AML-193 (cell line): Measurements from ENCODE around the gene EPHA6.
A peak's percentile ranks its signal among the peaks of the same experiment; 100 is the strongest.

ENCODE experiments used
- DNase-seq, 2 experiments: peaks; one replicate each; lab custom pipeline; 2025; lab: John Stamatoyannopoulos, UW

The EPHA6 gene

DNA sequence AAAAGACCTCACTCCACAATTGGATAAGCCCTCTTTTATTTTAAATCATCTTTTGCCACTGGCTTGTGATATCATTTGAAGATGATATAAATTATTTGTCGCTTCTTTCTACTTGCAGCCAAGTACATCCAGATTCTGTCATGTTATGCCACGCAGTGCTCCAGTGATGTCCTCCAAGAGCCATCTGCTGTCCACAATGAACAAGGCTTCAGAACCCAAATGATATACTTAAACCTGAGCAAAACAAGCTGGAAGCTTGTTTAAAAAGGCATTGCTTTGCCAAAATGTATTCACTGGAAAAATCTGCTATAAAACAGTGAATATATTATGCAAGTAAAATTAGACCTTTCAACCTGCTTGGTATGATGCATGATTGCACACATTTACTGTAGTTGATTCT, 891.4 kb downstream of the EPHA6 start:
- DNase-seq = no peak

DNA sequence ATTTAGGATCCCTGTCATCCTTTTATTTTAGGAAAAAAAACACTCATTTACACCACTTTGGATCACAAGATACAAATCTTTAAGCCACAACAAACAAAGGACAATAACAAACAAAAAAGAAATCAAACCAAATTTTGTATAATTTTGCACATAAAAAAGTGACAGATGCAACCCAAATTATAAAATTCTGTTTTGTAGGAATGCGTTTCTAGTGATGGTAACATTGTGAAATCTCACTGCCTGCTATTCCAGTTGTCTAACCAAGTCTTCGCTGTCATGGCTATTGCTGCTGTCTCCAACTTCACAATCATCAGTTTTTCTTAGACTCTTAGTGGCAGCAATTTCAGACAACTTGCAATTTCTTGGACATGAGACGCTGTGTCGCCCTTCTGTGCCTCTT, 891.8 kb downstream of the EPHA6 start:
- no peak for DNase-seq

DNA sequence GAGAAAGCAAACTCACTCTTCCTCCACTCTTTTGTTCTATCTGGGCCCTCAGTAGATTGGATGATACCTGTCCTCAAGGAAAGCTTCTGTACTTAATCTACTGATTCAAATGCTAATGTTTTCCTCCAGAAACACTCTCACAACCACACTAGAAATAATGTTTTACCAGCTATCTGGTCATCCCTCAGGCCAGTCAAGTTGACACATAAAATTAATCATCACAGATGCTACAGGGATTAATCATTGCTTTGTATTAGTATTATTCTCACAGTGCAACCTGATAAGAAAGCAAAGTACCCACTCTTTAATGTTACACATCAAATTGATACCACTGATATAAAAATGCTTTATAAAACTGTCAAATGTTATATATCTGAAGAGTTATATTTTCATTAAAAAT, 897.3 kb downstream of the EPHA6 start:
- no peak for DNase-seq

DNA sequence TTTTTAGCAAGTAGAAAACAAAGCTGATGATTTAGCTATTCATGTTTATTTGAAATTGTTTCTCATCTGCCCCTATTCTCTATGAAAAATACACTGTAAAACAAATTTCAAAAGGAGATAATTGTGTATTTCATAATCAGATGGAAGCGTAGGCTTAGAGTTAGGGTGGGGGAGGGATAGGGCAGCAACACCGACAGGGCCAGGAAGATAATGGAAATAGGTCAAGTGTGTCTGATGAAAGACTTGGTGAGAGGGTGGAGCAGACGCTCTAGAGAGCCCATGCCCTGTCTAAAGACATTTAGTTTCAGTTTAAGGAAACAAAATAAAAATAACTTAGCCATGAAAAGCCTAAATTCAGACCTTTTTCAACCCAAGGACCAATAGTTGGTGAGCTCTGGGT, 898.5 kb downstream of the EPHA6 start:
- no peak for DNase-seq

DNA sequence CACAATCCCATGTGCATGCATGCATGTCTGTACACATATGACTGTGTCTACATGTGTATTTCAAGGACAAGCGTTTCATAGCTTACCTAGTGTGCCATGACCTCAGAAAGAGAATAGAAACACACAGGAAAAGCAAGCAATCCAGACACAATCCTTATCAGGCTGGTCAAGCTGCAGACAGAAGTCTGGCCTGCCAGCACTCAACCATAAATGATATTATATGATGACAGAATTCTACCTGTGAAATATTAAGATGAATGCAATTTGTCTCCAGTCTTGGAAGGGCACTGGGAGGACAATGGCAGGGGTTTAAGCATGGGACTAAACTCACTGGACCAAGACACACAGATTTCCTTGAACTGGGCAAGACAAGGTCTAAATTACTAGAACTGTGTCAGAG, 899.2 kb downstream of the EPHA6 start:
- no peak for DNase-seq

DNA sequence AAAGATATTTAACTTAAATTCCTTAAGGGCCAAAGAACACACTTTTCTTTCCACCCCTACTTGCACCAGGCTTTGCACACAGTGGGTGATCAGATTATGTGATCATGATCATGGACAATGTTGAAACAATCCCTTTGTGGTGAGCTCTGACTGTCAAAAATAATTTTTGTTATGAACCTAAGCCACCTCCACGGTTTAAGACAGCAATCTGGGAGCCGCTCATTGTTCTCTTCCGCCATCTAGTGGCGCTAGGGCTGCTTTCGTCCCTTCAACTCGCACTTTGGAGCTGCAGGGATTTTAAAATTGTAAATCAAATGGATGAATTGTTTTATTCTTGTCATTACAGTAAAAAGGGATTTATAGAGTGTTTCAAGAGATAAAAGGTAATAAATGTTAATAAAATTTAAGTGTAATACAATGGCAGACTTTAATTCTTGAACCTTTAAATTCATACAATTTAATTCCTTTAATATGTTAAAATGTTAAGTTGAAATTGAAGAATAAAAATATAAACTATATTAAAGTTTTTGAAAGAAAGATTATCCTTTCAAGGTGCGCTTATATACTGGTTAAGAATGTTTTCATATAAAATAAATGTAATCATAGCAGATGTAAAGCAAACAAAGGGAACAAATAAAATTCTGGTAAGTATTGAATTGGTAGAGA, 904.9 kb downstream of the EPHA6 start:
- DNase-seq = peak; percentile 58 to 68

DNA sequence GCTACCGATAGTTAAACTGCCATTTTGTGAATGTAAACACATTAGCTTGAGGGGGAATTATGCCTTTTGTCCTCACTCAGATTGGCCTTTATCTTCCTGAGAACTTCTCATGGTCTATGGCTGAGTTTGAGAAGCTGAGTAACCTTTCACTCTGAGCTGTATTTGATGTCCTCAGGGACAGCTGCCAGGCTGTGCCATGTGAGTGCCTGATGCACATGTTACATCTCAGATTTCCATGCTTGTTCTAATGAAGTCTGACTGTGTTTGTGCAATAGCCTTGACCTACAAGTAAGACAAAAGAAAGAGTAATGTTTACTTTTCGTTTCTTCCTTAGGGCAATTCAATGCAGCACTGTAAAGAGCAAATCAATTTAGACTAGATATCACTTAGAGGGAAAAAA, 906.0 kb downstream of the EPHA6 start:
- no peak for DNase-seq

DNA sequence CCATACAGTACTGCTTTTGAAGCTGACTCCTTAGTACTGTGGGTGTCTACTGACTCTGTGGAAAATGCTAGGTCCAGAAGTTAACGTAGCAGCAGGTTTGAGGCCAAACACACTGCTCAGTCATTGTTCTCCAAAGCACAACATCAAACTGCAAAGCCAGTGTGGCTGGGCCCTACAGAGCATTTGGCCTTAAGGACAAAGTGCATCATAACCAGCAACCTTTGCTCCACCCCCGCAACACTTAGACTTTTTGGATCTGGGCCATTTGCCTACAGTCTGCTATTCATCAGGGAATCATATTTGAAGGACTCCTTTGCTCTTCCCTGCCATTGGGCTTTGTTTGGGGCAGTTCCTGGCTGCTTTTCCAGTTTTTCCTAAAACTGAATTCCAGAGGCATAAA, 907.1 kb downstream of the EPHA6 start:
- no peak for DNase-seq

DNA sequence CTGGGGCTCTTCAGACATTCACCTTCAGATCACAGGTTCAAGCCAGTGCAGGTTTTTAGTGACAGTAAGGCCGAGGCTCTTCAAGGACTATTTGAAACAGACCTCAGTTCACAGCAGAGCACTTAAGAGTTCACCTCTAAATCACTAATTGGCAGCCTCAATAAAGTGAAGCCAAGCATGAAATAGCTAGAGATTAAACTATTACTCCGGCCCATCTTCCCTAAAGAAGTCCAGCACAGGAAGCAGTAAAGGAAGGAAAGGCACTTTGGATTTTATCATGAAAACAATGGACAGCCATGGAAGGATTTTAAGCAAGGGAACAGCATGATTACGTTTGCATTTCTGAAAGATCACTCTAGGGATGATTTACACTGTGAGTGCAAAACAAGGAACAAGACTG, 922.5 kb downstream of the EPHA6 start:
- DNase-seq = no peak

DNA sequence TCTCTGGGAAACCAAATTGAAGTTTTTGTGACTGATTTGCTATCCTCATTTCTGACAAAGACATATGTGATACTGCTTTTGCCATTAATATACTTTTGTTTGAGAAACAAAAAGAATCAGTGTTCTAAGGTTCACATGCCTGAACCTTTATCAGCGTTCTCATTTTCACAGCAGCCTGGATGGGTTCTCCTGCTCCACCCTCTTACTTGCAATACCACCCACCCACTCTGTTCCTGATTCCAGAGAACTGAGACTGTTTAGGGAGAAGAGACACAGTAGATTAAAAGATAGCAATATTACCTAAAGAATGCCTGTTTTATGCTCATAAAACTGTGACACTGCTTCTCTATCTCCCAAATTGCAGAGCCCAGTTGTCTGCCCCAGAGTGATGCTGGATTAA, 924.4 kb downstream of the EPHA6 start:
- DNase-seq = no peak

DNA sequence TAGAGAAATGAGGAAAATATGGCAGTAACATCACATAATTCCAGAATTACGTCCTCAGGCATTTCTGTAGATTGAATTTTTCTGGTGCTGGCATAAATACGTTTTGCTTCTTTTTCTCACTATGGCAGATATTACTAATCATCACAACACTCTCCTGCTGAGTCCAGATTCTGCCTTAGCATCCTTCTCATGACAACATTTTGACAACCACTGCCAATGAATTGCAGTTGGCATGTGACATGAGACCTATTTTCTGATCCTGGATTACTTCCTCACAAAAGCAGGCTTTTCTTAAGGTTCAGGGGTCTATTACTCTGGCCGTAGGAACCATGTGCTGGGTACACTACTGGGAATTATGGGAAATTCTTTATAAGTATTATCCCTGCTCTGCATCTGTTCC, 927.6 kb downstream of the EPHA6 start:
- no peak for DNase-seq

DNA sequence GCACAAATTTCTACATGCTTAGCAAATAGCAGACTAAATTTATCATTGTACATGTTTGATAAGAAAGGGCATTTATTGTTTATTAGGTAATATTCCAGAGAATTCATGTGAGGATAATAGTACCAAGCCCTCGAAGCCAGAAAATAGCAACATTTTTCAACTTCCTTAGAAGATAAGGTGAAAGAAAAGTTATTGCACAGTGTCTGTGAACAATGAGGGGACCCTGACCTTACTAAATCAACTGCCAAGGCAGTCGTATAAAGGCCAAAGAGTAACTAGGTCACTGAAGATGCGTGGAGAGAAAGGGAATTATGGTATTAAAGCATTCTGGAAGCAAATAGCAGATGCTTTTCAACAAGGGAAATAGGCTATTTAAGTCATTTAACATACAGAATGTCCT, 929.9 kb downstream of the EPHA6 start:
- DNase-seq = no peak

DNA sequence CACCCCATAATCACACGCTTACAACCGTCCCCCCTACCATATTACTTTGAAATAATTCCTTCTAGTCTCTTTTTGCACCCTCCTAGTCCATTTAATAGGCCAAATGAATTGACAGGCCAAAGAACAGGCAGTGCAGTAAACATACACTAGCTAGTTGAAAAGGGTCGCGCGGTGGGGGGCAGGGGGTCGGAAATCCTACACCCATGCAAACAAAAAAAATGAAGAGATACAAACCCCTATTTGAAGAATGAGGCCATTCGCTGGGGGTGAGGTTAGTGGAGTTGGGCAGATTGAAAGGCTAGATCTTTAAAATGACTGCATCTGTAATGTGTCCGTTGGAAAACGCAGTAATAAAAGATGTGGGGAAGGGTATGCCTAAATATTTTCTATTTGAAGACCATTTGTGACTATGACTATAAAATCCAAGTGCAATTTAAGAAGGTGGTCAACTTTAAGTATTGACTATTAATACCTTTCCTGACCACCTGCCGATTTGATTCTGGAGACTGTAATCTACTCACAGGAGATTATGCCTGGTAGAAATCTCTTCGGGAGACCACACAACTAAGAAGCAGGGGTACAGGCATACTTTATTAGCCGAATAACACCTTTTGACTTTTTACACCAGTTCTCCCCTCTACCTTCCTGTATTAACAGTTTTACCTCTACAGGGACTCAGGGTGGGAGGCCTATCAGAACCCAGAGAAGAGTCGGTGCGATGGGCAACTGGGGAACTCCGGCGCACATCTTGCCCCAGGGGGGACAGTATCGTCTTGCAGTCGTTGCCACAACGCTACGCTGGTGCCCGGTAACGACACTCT, 949.4 kb downstream of the EPHA6 start:
- DNase-seq = no peak

DNA sequence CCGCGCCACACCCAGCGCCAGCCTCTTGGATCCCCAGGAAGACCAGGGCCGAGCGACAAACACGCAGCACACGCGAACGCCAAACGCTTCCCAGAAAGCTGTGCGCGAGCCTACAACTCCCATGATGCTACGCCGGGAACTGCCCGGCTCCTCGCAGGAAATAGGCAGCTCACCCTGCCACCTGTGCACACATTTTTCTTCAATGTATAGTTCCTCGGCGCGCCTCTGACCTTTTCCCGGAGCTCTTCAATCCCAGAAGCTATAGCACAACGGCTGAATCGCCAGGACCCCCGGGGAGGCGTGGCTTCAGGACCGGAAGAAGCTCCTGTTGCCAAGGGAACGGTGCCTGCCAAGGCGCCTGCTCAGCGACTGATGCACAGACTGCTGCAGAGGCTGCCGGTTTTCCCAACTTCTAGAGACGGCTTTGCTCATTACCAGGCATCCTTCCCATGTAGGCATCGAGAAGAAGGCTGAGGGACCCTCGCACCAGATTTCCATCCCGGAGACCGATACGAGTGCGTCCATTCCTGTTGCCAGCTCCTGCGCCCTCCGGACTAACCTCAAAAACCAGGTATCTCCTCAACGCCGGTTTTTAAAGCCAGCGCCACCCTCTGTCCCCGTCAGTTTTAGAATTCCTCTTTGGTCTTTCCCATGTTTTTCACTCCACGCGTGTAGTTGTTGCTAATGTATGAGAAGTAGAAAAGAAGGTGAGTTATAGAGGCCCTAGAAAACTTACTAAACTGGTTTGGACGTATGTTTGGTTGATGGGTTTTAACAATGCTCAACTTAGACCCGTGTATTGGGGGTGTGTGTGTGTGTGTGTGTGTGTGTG, 950.2 kb downstream of the EPHA6 start, which contains the start of gene ARL6:
TSS of gene ARL6 (plus strand) at position 352 of the 832 bp plus-strand sequence. CDS start 3,350 bp downstream, outside the sequence.
- peak; percentile 38 to 49 for DNase-seq

DNA sequence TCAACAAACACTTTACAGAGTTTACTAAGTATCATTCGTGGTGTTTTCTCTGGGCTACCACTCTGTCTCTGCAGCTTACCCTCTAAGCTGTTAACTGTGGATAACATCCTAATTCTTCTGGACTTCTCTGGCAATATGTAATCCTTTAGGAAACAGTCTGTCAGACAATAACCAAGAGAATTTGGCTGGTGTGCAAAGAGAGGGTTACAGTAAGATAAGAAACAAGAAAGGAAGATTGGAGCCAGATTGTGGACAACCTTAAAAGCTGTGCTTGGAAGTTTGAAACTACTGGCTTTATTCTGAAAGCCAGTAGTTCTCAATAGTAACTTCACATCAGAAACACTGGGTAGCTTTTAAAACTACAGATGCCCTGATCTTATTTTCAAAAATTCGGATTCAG, 950.9 kb downstream of the EPHA6 start:
- DNase-seq = no peak

DNA sequence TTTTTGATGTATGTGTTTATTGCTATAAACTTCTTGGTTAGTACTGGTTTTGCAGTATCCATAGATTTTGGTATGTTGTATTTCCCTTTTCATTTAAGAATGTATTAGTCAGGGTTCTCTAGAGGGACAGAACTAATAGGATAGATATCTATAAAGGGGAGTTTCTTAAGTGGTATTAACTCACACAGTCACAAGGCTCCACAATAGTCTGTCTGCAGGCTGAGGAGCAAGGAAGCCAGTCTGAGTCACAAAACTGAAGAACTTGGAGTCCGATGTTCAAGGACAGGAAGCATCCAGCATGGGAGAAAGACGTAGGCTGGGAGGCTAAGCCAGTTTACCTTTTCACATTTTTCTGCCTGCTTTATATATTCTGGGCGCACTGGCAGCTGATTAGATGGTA, 958.5 kb downstream of the EPHA6 start:
- no peak for DNase-seq

DNA sequence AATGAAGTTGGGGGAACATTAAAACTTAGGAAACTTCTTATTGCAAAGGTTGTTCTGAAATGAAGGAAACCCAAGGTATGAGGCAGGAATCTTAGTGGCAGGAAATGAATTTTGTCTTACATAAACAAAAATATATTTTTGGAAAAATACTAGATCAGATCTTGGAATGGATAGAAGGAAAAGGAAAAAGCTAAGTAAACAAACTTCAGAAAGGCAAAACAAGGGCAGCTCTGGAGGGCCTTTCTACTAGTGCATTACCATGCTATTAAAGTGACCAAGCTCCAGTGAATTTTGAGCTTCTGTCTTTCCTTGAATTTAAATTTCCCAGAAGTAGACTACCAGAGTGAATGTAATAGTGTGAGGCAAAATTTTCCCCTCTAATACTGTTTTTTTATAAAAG, 963.8 kb downstream of the EPHA6 start:
- no peak for DNase-seq

DNA sequence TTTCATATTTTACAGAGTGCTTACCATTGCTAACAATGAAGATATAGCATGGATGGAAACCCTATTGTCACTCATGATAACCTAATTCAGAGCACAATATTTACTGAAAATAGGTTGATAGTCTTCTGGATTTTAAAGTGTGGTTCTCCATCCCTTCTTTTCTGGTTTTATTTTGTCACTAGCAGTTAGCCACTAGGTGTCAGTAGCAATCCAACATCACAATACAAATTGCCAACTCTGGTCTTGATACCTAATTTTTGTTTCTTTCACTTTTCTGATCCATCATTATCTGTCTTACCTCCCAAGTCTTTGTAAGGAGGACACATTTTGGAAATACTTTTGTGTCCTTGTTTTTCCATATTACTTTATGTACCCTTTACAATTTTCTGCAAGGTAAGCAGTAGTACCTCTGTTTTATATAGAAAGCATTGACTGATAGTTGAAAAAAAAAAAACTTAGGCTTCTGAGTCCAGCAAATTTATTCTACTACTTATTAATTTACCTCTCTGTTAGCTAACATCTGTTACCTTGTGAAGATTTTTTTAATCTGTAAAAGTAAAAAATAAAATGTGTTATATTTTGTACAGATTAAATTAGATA, 979.1 kb downstream of the EPHA6 start:
- DNase-seq = peak; percentile 47 to 64

DNA sequence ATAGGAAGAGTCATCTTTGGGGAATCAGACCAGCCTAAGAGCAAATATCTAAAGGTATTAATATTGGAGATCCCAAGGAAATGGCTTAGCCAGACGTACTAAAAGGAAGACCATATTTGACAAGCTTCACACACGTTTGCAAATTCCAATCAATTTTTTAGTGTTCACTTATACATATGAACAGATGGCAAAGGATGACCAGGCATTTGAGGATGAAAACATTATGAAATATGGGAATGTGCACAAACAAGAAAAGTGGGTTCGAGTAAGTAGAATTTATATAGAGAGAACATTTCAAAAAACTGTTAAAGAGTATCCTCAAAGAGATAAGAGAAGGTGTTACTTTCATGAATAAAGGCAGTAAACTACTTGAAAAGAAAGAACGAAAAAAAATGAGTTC, 981.6 kb downstream of the EPHA6 start:
- DNase-seq = no peak
